Fibroblast of villous mesenchyme (primary cell): ENCODE data around the gene MRPL18. TPM values are rescaled to one million over a fixed set of nuclear protein-coding genes. Genes with fewer than 3 reads are reported as not detected.

Source experiments
- DNase-seq: peaks from one replicate; pipeline ENCODE4 v3.0.0-alpha.2; 2010; ENCODE audit warnings: low read depth
- H3K4me3 ChIP-seq: 2 replicates; pipeline ENCODE4 v1.5.1; 2011; ENCODE audit warnings: low read depth, mild to moderate bottlenecking, low read length
- CTCF ChIP-seq: IDR thresholded peaks from 2 replicates; pipeline ENCODE4 v1.5.1; 2012; ENCODE audit warnings: low read depth, mild to moderate bottlenecking, low read length; ENCODE audit not compliant: insufficient read depth
- small RNA-seq: library from RNA; depleted of rRNA; stranded (forward); fragments of <200 nt; gene quantifications from one replicate; pipeline ENCODE3, GENCODE V24; 2012
- total RNA-seq: library from RNA; depleted of rRNA; stranded (reverse); fragments of >200 nt; gene quantifications from 2 replicates; pipeline ENCODE4 v1.2.3, GENCODE V29; 2012

Gene MRPL18
- total RNA-seq, 1 donor, result 107 TPM

DNA sequence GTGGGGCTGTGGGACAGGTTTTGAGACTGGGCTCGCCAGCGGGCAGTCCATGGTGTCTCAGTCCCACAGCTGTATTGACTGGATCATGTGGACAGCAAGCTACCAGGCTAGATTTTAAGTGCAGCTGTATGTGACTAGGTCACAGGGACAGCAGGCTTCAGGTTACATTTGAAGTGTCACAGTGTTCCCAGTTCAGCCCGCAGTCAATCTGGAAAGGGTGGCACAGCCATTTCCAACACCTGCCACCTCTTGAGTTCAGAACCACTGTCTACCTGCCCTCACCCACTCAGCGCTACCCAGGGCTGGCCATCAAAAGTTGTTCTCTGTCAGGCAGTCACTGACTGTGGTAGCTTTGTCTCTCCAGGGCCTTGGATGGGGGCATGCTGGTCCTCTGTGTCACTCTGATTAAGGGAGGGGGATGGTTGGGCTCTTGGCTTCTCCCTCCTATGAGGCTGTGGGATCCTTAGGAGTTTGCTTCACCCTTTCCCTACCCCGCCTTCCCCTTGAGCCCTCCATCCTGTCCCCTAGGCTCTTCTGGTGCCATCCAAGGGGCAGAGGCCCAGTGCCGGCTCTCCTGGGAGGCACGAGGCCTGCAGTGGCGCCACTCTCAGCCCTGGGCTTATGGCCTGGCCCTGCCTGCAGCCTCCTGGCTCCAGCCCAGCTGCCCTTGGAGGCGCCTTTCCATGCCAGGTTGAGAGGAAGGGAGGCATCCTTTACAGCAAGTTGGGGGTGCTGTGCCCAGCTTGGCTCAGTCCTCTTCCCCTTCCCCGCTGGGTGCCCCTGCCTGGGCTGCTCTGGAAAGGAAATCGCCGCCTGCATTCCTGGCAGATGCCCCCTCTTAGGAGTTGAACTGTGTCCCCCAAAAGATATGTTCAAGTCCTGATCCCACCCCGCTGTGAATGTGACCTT lies 54.7 kb downstream of the MRPL18 start:
- no peak overlapping the region for H3K4me3 ChIP-seq
- no peak for TF ChIP-seq CTCF
- no peak for DNase-seq

Small RNA genes lying within 50 kb of the gene (small RNA-seq; reads per million reads assigned to genes)
- gene SNORA20, result 650 reads per million, percentile 99 among the genes with 10 or more reads in this experiment
- not detected for gene SNORA29

Other genes with a start within 250 kb of the MRPL18 start
- 200 and 775 TPM in 2 replicates for gene SOD2, start 97.2 kb upstream of the MRPL18 start, total RNA-seq
- gene WTAP, start 63.0 kb upstream of the MRPL18 start, total RNA-seq, result 89.5 and 159 TPM in 2 replicates
- gene ACAT2, start 28.4 kb upstream of the MRPL18 start, total RNA-seq, result 115 and 119 TPM in 2 replicates
- 219 and 285 TPM in 2 replicates for gene TCP1, start 865 bp upstream of the MRPL18 start, total RNA-seq
- gene PNLDC1, start 9.8 kb downstream of the MRPL18 start, total RNA-seq, result 0.32 TPM in 1 of 2 replicates, not detected in the other
- not detected in 2 replicates for gene MAS1, start 100.5 kb downstream of the MRPL18 start, total RNA-seq
- 130 and 132 TPM in 2 replicates for gene IGF2R, start 178.6 kb downstream of the MRPL18 start, total RNA-seq